DMS53 treated with DMSO at 0.1 percent for 48 hours (cell line): ENCODE measurements around the gene RAPGEF4.

Experiments used
- DNase-seq: peaks from one replicate; lab custom pipeline; 2025; ENCODE audit not compliant: unreplicated experiment; lab: John Stamatoyannopoulos, UW

Gene RAPGEF4

DNA sequence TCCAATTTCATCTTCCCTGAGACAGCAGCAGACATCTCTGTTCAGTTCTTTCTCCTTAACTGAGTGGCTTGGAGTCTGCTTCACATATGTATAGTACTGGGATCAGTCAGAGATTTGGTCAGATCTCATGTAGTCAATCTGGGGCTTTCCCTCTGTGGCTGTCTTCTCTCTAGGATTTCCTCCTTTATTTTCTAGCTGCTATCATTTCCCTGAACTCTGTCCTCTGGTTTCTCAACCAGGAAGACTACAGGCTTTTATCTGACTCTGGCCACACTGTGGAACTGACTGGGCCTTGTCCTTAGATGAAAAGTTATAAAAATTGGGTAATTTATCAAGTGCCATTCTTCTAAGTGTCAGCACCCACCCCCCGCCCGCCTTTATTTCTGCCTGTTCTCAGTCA, 121.0 kb downstream of the RAPGEF4 start:
- DNase-seq = no peak

DNA sequence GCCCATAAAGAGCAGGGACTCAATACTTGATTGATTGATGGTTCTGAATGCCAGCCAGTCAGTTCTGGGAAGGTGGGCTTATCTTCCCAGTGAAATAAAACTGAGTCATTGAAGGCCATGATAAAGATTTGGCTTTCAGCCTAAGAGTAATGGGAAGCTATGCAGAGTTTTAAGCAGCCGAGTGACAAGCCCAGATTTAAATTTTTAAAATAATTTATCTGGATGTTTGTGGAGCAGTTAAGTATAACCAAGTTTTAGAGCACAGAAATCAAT, 122.8 kb downstream of the RAPGEF4 start:
- DNase-seq = no peak

DNA sequence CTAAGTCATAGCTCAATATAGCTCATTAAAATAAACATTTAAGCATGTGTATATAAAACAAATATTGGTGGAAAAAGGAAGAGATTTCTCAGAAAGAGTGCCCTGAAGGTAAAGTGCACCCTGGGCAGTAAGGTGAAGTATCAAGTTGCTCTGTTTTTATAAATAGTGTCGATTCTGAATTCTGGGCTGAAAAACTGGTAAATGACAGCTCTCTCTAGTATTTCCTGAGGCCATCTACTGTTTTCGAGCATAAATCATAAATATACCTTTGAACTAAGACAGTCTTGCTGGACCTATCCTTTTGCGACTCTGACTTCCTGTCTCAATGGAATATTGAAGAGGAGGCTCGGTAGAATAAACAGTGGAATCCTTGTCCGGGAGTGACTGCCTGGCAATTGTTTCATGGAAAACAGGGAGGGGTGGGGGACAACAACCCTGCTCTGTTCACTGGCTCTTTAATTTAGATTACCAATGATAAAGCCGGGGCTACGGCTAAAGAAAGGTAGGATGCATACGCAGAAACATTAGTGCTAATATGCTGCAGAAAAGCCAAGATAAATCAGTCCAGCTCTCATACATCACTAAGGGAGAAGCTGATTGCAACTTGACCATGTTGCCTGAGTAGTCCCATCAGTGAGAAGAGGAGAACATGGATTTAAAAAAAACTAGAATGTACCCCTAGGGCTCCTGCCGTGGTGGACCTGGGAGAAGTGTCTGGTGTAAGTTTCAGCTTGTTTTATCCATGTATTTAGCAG, 124.1 kb downstream of the RAPGEF4 start:
- no peak for DNase-seq

DNA sequence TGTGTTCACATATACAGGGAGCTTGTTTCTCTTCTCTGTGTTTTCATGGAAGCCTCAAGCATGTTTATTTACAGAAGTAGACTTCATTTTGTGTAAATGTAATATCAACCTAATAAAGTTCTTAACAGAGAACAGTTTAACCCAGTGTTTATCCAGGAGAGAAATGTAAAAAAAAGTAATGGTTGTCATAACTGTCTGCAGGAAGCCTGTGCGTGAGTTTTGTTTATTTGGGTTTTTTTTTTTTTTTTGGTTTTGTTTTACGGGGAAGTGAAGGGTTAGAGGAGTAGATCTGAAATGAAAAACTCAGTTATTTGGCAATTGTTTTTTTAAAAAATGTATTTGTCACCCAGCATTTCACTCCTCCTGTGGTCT, 124.7 kb downstream of the RAPGEF4 start:
- no peak for DNase-seq

DNA sequence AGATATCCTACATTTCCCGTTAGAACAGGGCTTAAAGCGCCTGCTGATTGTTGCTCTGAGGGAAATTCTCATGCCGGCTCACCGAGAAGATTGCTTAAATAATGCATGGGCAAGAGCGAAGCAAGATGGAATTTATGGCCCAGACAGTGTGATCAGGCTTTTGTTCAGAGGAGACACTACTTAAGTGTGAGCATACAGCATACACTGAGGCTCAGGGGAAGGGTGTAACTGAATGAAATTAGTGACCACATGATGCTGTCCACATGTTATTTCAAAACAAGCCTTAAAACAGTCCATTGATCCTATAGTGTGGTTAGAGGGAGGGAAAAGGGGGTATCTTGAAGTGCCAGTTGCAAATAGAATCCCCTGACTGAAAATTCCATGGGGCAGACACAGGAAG, 125.5 kb downstream of the RAPGEF4 start:
- no peak for DNase-seq

DNA sequence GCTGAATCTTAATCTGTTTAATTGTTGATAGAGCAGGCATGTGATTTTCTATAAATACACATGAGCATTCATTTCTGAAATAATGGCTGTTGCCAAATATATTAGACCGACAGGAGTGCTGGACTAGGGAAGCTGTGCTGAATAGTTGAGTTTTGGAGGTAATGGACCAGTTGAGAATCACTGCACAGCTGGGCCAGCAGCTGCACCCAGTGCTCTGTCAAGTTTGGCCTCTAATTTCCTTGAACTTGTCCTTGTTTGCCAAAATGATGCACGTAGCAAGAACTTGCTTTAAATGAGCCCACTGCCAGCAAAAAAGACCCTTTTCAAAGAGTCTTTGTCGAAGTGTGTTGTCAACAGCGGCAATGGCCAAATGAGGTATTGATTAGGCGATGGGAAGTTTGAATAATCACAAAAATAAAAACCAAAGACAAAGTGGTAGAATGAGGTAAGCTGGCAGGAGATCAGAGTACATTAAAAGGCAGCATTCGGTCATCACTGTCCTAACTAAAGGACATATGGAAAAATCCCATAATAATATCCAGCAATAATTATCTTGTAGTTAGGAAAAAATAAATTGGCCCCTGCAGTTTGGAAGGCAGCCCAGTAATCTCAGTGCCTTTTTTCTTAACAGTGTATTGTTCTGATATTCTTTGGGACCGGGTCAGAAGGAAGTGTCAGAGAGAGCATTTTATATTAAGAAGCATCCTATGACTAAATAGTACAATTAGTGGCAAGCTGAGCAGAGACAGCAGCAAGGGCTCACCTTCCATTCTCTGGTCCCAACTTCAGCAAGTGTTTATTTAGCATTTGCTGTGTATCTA, 126.2 kb downstream of the RAPGEF4 start:
- DNase-seq = no peak

DNA sequence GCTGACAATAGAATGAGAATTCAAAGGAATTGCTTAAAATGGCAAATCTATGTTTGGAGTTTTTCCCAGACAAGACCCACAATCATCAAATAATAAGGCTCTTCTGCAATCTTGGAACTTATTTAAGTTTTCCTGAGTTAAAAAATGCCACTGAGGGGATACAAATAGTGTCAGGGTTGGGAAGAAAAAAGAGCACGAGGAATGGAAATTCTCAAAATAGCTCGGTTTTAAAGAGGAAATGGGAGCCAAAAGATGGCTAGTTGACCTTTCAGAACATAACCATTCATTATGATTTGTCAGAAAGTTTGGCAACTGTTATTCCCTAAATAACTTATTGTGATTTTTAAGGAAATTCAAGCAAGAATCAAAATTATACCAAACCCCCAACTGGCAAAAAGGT, 127.7 kb downstream of the RAPGEF4 start:
- DNase-seq = no peak

DNA sequence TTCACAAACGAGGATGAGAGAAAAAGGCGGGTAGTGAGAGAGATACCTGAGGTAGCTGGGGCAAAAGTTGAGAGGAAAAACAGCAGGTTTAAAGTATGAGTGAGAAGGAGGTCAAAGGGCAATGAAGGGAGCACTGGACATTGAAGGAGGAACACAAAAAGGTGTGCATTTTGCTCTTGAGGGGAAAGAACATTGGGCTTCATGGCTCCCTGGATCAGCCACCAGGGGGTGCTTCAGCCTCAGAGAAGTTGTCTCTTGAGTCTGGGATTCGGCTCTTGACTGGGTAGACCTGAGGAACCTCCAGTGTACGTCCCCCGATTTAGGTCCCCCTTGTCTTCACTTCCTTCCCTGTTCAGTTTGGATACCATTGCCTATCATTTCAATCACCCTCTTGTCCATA, 128.5 kb downstream of the RAPGEF4 start:
- peak; percentile 14 for DNase-seq

DNA sequence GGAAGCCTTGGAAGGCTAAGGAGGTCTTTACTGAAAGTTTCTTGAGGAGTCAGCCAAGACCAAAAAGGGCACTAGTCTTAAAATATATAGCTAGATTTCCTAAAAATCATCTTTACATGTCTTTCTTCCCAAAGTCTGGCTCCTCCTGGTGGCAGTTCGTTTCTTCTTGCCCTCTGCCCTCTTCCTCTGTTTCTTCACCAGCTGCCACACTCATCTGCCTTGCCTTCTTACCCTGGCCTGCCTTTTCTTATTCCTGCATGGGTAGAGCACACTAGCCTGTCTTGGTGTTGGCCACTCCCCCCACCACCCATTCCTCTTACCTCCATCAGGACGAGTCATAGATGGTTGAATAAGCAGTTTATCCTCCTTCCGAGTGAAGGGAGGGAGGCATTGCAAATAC, 129.8 kb downstream of the RAPGEF4 start:
- no peak for DNase-seq

DNA sequence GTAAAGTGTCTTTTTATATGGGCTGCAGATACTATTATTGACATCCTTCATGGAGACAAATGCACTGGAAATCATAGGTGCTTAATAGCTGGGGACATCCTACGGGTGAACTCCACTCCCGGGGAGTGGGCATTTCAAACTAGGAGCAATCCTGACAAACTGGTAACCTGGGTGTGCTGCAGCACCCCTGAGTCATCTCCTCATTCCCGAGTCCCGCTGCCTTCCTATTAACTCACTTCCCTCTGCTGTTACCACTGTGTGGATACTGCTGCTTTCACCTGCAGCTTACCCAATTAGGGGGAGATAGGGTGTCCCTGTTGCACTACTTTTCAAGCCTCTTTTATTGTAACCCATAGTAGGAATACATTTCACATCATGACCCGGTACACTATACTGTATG, 134.2 kb downstream of the RAPGEF4 start:
- DNase-seq = no peak

DNA sequence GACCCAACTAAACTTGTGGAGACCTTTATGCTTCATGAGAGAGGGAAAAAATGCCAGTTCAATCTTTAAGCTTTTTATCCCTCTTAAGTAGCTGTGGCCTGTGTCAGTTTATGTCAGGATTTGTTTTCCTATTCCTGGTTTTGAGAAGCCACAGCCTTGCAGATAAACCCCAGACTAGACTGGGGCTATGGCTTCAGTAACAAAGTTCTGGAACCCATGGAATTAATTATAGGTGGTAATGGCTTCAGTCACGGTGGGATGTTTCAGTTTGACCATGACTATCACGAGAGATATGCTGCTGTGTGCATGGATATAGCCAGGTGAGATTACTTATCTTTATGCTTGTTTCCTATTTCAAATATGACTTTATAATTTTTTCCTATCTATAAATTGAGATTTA, 134.8 kb downstream of the RAPGEF4 start:
- no peak for DNase-seq

DNA sequence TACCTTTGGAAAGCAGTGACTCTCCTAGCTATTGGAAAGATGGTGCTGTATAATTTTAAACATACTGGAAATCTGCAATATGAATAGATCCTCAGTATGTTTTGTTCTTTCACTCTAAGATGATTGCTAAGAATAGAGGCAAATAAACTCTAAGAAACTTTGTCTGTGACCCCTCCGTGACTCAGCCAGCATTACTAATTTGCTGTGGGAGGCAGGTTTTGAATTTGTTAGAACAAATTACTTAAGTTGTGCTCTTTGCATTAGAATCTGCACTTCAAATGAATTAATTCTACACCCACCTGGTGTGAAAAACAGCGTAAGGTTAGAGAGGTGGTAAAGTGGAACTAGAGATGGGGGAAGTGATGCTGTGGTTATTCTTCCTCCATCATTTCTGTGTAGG, 142.2 kb downstream of the RAPGEF4 start:
- no peak for DNase-seq

DNA sequence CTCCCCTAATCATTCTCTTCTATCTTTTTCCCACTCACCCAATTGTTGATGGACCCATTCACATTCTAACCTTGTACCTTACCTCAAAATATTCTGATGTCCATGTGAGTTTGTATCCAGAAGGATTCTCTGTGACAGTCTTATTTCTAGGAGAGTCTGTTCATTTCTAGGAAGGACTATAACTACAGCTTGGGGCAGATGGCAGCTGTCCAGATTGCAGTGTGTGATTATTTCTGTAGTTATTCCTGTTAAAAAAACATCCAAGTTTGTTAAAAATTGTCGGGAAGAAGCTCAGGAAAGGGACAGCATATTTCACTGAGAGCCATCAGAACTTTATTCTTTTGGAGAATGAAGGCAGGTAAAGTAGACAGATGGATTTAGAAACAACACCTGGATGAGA, 142.6 kb downstream of the RAPGEF4 start:
- DNase-seq = no peak

DNA sequence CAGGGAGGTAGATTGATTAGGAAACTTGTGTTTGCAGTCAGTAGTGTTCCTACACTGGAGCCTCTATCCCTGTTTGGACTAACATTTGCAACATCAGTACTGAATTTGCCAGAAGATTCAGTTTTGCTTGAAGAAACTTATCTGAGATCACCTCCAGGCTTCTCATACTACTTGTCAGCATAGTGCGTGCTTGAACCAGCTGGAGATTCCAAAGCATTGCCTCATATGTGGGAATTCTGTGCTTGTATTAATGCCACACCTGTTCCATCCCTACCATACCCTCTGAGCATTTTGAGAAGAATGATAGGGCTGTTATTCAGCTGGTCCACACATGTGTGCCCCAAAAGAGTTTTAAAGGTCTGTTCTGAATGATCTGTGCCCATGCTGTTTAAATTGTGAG, 148.7 kb downstream of the RAPGEF4 start:
- DNase-seq = no peak

DNA sequence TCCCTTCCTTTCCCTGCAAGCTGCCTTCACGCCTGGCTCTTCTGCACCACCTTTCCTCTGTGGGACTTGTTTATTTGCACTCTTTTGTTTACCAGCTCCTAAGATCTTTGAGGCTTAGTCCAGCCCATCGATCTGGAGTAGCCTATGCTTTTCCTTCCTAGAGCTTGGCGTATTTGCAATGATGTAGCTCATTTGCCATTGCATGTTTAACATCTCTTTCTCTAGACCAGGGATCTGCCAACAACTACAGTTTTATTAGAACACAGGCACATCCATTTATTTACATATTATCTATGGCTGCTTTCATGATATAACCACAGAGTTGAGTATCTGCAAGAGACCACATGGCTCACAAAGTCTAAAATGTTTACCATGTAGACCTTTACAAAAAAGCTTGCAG, 150.4 kb downstream of the RAPGEF4 start:
- no peak for DNase-seq

DNA sequence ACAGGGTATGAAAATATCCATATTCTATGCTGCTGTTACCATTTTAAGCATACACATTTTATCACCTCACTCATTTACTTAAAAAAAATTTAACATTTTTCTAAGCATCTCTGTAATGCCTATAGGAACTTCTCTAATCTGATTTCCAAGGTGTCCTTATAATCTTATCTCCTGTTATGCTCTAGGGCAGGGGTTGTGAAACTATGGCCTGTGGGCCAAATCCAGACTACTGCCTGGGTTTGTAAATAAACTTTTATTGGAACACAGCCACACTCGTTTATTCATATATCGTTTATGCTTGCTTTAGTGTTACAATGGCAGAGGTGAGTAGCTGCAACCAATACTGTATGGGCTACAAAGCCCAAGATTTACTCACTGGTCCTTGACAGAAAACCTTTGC, 151.6 kb downstream of the RAPGEF4 start:
- DNase-seq = no peak

DNA sequence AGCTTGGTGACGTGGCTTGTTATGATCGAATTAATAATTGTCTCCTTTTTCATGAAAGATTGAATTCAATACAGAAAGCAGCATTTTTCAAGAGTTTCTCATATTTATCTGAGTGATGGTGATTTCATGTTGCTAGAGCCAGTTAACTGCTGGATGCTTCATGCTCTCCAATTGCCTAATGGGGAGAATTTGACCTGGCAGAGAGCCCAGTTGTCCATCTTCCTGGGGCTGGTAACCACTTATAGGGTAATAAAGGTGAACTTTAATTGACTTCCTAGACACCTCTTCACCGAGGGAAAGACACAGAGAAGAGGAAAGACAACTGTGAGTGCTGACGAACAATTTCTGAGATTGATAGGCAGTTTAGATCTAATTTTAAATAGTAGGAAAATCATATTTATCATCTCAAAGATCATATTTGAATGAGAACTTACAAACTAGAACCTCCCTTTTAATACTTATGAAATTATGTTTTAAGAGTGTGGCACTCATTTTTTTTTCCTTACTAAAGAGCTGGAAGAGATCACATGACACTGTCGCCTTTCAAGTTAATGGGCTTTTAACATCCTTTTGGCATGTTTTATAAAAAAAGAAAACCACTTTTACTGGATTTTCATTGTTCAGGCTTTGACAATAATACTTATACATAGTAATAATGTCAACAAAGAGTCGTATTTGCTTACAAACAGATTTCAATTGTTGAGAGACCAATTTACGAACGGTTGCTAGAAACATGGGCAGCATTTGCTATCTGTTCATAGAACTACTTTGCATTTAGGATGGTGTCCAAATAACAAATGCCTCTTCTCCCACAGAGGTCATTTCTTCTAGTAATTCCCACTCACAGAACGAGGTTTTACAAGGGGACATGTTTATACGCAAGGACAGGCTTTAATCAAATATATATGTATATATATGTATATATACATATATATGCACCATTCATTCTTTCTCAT, 153.3 kb downstream of the RAPGEF4 start:
- DNase-seq = no peak

DNA sequence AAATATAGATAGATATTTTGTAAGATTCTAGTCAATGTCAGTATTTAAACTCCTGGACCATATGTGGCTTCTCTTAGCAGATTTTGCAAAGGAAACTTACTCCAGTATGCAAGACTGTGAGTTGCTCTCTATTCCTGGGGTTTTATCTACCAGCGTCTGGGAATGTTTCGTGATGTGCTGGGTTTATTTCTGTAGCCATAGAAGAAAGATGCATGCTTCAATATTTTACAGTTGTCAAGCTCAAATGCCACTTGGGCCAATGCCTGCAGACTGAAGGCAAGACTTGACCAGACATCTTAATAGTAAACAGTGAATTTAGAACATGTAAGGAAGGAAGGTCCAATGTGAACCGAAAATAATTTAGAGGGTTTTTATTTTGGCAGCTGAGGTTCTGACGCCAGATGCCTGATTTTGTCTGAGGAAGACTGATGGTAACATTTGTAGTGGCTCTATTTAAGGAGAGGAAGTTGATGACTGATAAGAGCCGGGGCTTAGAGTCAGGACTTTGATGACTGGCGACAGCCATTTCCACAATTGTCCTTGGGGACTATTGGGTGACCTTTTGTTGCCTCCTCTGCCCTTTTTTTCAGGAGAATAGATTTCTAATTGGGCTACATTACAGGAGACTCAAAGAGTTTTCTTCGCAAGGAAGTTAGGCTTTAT, 154.3 kb downstream of the RAPGEF4 start:
- DNase-seq = no peak

DNA sequence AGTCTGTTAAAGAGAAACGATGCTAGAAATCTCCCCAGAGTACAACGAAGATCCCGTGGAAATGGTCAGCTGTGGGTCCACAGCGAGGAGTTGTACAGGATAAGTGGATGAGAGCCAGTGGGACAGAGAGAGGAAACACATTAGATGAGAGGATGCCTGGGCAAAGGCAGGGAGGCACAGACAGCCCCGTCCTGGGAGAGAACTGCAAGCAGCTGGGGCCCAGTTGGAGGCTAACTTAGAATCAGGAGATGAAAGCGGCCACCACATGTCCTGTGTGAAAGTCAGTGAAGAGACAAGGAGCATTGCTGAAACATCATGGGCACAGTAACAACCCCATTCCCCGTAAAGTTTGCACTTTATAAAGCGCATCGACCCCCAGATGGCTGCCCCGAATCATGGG, 157.5 kb downstream of the RAPGEF4 start:
- no peak for DNase-seq

DNA sequence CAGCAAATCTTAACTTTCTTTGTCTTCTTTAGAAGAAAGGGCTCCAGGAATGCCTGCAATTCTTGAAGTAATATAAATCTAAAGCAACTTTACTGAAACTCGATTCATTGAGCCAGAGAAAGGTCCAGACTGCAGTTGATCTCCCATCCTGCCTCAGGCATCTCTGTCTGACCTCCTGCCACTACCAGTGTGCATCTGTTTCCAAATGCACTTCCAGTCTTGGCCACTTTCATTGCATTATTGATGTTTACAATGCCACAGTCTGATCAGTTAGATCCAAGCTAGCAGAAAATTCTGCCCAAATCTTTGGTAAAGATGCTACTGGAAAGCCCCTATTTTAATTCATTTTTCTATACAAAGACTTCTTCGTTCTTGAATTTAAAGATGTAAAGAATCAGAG, 158.0 kb downstream of the RAPGEF4 start:
- no peak for DNase-seq

DNA sequence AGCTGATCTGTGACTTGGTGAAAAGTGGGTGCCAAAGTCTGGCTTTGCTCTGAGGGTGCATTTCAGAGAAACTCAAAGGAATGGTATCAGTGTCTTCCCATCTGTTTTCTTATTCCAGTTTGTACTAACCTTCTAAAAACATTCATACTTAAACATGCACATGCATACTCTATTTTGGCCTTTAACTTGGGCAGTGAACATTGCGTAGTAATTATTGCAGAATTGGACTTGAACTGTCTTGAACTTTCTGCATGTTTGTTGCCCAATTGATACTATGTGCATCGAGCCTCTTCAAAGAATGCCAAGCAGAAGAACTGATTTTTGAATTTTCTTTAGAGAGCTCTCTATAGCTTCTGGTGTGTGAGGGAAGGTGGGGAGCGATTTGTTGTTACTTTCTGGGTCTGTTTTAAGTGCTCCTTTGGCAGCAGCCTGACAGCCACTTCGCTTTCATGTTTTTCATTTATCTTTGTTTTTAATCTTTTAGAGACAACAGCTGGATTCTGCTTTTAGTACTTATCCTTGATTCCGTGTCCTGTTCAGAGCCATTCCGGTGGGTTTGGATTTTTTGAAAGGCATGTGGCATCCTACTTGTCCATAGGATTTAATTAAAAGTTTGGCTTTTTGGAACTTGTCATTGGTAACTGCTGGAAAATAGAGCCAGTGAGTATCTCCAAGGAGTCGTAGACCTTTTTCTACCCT, 159.2 kb downstream of the RAPGEF4 start:
- DNase-seq = no peak
